GM12873 (cell line): ENCODE results near the gene ANKRD12.
A peak's percentile ranks its signal among the peaks of the same experiment; 100 is the strongest.

Experiments used
- TF ChIP-seq, protein P1 (sequence below): IDR thresholded peaks from 2 replicates; pipeline ENCODE4 v1.5.1; 2012; ENCODE audit warnings: low read depth, mild to moderate bottlenecking, moderate library complexity, low read length, control low read depth; ENCODE audit not compliant: insufficient read depth; ENCODE audit errors: missing control alignments

The ANKRD12 gene

DNA sequence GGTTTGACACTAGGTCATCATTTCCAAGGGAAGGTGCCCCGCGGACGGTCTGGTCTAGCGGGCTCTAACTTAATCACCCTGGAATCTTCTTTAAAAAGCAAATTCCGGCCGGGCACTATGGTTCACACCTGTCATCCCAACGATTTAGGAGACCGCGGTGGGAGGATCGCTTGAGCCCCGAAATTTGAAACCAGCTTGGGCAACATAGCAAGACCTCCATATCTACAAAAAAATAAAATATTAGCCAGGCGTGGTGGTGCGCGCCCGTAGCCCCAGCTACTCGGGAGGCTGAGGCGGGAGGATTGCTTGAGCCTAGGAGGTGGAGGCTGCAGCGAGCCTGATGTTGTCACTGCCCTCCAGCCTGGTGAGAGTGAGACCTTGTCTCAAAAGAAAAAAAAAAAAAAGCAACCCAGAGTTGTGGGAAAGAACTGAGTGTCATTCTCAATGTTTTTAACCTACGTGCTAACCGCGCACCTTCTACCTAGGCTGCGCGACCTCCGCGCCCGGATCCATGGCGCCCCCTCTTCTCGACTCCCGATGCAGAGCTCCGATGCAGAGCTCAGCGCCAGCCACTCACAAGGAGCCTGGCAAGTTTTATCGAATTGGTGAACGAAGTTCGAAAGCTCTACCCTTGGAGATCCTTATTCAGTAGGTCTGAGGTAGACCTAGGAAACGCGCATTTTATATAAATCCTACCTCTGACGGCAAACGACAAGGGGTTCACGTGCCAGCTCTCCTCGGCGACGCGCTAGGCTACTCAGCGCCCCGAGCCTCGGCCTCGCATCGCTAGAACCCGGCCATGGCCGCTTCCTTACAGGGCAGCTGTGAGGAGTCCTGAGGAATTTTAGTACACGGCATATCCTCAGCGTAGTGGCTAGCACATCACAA lies 197.1 kb downstream of the ANKRD12 start:
- TF ChIP-seq, protein P1, sequence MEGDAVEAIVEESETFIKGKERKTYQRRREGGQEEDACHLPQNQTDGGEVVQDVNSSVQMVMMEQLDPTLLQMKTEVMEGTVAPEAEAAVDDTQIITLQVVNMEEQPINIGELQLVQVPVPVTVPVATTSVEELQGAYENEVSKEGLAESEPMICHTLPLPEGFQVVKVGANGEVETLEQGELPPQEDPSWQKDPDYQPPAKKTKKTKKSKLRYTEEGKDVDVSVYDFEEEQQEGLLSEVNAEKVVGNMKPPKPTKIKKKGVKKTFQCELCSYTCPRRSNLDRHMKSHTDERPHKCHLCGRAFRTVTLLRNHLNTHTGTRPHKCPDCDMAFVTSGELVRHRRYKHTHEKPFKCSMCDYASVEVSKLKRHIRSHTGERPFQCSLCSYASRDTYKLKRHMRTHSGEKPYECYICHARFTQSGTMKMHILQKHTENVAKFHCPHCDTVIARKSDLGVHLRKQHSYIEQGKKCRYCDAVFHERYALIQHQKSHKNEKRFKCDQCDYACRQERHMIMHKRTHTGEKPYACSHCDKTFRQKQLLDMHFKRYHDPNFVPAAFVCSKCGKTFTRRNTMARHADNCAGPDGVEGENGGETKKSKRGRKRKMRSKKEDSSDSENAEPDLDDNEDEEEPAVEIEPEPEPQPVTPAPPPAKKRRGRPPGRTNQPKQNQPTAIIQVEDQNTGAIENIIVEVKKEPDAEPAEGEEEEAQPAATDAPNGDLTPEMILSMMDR: no peak

GRCh38 chr18:9334329-9334972 lies 197.9 kb downstream of the ANKRD12 start, which contains the start of gene TWSG1:
Gene TWSG1 (plus strand): TSS chr18:9334773. CDS start chr18:9337230, 2,457 bp downstream.
- TF ChIP-seq, protein P1: peak; percentile 35

- TF ChIP-seq, protein P1: no peak
These were observed 198.6 kb downstream of the ANKRD12 start for GRCh38 chr18:9334973-9335696.
